Measurements from ENCODE around the gene CAMTA1.

CAMTA1 gene

GRCh38 chr1:7375329-7375728 lies 590.1 kb downstream of the CAMTA1 start:
- H3K36me3 ChIP-seq (ENCODE audit: insufficient read depth, low read length) = no peaks in the 10 kb centered on the region
- DNase-seq = no peak
- ATAC-seq (ENCODE audit: insufficient read depth, low read depth) = no peak
- H3K4me2 ChIP-seq (ENCODE audit: insufficient read depth, low read length) = no peak overlapping the region
- H3K79me2 ChIP-seq (ENCODE audit: insufficient read depth, low read length) = no peaks in the 10 kb centered on the region
- H3K9me3 ChIP-seq (ENCODE audit: insufficient read depth, low read length, severe bottlenecking) = no peaks in the 10 kb centered on the region
- no peak overlapping the region for H3K9ac ChIP-seq (ENCODE audit: low read depth, low read length)
- no peak overlapping the region for H3K4me3 ChIP-seq (ENCODE audit: low read depth in 1 of 2, low read length in 2 of 2)
- no peaks in the 10 kb centered on the region for H3K4me1 ChIP-seq (ENCODE audit: insufficient read depth, low read length)
- peaks cover 8% of the 10 kb centered on the region for H3K27me3 ChIP-seq (ENCODE audit: insufficient read depth, low read length, poor library complexity)
- no peak overlapping the region for H2AFZ ChIP-seq (ENCODE audit: low read depth, low read length)
- TF ChIP-seq CTCF (IDR thresholded peaks at IDR 0.05; ENCODE audit: borderline replicate concordance, extremely low read depth, low read length, poor library complexity, severe bottlenecking) = no peak
- TF ChIP-seq EZH2 (IDR thresholded peaks at IDR 0.05; ENCODE audit: borderline replicate concordance, low read depth, low read length, severe bottlenecking) = no peak
- 0 out of 2 replicates have a peak, but pooled peaks cover 9% of the 10 kb centered on the region for H4K20me1 ChIP-seq (ENCODE audit: insufficient read depth, low read length)
- no peak overlapping the region for H3K27ac ChIP-seq (ENCODE audit: low read length)

GRCh38 chr1:7375781-7376660 lies 590.8 kb downstream of the CAMTA1 start:
- Histone ChIP-seq H3K4me2 (ENCODE audit: insufficient read depth, low read length) (no peak overlapping the region), H4K20me1 (ENCODE audit: insufficient read depth, low read length) (0 out of 2 replicates have a peak, but pooled peaks cover 9% of the 10 kb centered on the region), H3K27me3 (ENCODE audit: insufficient read depth, low read length, poor library complexity) (peaks cover 8% of the 10 kb centered on the region), H3K9ac (ENCODE audit: low read depth, low read length) (no peak overlapping the region), H2AFZ (ENCODE audit: low read depth, low read length) (no peak overlapping the region), H3K36me3 (ENCODE audit: insufficient read depth, low read length) (no peaks in the 10 kb centered on the region), H3K4me3 (ENCODE audit: low read depth in 1 of 2, low read length in 2 of 2) (no peak overlapping the region), H3K27ac (ENCODE audit: low read length) (no peak overlapping the region), H3K4me1 (ENCODE audit: insufficient read depth, low read length) (no peaks in the 10 kb centered on the region), H3K9me3 (ENCODE audit: insufficient read depth, low read length, severe bottlenecking) (no peaks in the 10 kb centered on the region), H3K79me2 (ENCODE audit: insufficient read depth, low read length) (no peaks in the 10 kb centered on the region)
- ATAC-seq (ENCODE audit: insufficient read depth, low read depth) (no peak), DNase-seq (no peak)
- TF ChIP-seq CTCF (IDR thresholded peaks at IDR 0.05; ENCODE audit: borderline replicate concordance, extremely low read depth, low read length, poor library complexity, severe bottlenecking) (no peak), EZH2 (IDR thresholded peaks at IDR 0.05; ENCODE audit: borderline replicate concordance, low read depth, low read length, severe bottlenecking) (no peak)

GRCh38 chr1:7376676-7377075 lies 591.4 kb downstream of the CAMTA1 start:
- Histone ChIP-seq H2AFZ (ENCODE audit: low read depth, low read length) (no peak overlapping the region), H3K27me3 (ENCODE audit: insufficient read depth, low read length, poor library complexity) (peaks cover 8% of the 10 kb centered on the region), H3K27ac (ENCODE audit: low read length) (no peak overlapping the region), H3K36me3 (ENCODE audit: insufficient read depth, low read length) (no peaks in the 10 kb centered on the region), H3K4me2 (ENCODE audit: insufficient read depth, low read length) (no peak overlapping the region), H3K4me3 (ENCODE audit: low read depth in 1 of 2, low read length in 2 of 2) (no peak overlapping the region), H3K79me2 (ENCODE audit: insufficient read depth, low read length) (no peaks in the 10 kb centered on the region), H3K9ac (ENCODE audit: low read depth, low read length) (no peak overlapping the region), H4K20me1 (ENCODE audit: insufficient read depth, low read length) (0 out of 2 replicates have a peak, but pooled peaks cover 9% of the 10 kb centered on the region), H3K9me3 (ENCODE audit: insufficient read depth, low read length, severe bottlenecking) (no peaks in the 10 kb centered on the region), H3K4me1 (ENCODE audit: insufficient read depth, low read length) (no peaks in the 10 kb centered on the region)
- DNase-seq = no peak
- TF ChIP-seq EZH2 (IDR thresholded peaks at IDR 0.05; ENCODE audit: borderline replicate concordance, low read depth, low read length, severe bottlenecking) = no peak
- TF ChIP-seq CTCF (IDR thresholded peaks at IDR 0.05; ENCODE audit: borderline replicate concordance, extremely low read depth, low read length, poor library complexity, severe bottlenecking) = no peak
- ATAC-seq (ENCODE audit: insufficient read depth, low read depth) = no peak

All from DND-41 (cell line).